ENCODE measurements around the gene INMT.
"Not testable (repeated sequence)": the region's sequence is repeated elsewhere in the genome, so short reads cannot be mapped to it uniquely, and the experiment has no call there.

The INMT gene

DNA sequence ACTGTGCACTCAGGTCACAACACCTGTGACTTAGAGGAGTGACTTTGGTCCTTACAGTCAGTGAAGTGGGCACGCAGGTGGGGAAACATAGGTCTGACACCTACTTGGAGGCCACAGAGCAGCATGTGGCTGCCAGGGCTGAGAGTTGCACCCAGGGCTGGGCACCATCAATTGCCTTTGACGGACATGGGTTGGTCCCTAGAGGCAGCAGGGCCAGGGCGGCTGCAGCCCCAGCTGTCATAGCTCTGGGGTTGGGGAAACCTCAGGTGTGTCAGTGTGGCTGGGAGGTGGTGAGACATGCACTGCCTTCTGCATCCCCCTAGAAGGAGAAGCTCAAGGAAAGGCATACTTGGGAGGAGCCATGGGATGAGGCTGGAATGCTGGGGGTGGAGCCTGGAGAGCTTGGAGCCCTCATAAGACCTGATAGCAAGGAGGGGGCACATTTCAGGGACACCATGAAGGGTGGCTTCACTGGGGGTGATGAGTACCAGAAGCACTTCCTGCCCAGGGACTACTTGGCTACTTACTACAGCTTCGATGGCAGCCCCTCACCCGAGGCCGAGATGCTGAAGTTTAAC is at the start of gene INMT:
Gene INMT, plus strand, starts transcription at position 440 of the 578 bp plus-strand sequence. Its CDS starts 16 bp downstream, at position 456.
- DNase-seq = no peak

DNA sequence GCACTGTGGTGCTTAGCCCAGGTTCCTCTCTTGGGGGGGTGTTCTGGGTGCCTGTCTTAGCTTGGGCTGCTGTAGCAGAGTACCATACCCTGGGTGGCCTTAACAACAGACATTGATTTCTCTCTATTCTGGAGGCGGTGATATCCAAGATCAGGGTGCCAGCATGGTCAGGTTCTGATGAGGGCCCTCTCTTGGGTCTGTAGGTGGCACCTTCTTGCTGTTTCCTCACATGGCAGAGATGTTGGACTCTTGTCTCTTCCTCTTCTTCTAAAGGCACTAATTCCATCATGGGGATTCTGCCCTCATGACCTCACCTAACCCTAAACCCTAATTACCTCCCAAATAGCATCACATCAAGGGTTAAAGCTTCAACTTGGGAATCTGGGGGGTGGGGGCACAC is 49.7 kb upstream of the INMT start:
- DNase-seq = no peak

DNA sequence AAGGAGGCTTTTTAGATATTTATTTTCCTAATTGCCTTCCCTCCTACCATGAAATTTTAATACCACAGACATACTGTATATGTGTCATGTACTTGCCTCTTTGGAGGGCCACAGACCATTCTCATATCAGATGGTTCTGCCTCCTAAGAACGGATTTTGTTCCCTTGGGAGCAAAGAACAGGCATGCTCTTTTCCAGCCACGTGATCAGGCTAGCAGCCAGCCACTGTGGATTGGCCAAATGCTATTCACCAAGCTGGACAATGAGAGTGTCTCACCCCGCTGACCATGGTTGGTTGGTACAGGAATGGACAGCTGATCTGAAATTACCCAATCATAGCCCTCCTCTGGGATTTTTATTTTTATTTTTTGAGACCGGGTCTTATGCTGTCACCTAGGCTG is 48.2 kb upstream of the INMT start:
- DNase-seq = no peak

- DNase-seq = no peak
These were observed 46.9 kb upstream of the INMT start for GRCh38 chr7:30705008-30705407.

- DNase-seq = no peak
These were observed 46.3 kb upstream of the INMT start for GRCh38 chr7:30705596-30705995.

GRCh38 chr7:30706316-30706715 is 45.6 kb upstream of the INMT start:
- no peak for DNase-seq

- no peak for DNase-seq
These were observed 45.0 kb upstream of the INMT start for GRCh38 chr7:30706908-30707307.

DNA sequence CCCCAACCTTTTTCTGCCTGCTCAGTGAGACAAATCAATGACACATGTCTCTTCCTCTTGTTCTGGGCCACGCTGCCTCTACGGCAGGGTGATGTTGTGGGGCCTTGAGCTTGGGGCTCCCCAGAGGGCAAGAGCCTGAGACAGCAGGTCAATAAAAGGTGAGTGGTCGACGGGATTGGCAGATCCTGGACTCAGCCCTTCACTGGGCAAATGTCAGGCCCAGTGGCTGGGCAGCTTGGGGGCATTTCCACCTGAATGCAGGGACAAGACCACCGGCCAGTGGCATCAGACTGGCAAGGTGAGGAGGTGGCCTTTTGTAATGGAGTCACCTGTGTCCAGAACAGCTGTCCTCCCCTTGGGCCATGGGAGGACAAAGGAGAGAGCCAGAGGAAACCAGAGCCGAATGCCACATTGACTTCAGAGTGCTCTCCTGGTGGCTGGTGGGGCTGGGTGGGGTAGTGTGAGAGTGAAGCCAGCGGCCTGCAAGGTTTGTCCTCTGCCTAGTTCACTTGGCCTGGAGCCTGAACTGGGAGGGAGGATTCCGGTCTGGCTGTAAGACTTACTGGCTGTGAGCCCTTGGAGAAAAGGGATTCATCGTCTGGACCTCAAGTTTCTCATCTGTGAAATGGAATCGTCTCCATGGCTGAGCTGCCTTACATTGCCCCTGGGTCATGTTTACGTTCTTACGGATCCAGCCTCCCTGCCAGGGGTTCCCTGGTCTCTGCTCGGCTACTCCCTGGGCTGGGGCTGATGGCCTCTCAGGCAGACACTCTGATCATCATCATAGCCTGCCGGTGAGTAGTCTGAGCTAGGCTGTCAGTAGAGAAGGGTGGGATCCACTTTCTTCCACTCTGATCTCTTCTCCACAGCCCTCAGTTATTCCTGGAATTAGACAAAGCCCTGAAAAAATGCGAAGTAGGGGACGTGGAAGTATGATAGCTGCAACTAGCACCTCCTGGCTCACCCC is 44.3 kb upstream of the INMT start:
- DNase-seq = no peak

- DNase-seq = no peak
These were observed 43.5 kb upstream of the INMT start for GRCh38 chr7:30708412-30708811.

GRCh38 chr7:30708983-30709382 is 43.0 kb upstream of the INMT start:
- no peak for DNase-seq

DNA sequence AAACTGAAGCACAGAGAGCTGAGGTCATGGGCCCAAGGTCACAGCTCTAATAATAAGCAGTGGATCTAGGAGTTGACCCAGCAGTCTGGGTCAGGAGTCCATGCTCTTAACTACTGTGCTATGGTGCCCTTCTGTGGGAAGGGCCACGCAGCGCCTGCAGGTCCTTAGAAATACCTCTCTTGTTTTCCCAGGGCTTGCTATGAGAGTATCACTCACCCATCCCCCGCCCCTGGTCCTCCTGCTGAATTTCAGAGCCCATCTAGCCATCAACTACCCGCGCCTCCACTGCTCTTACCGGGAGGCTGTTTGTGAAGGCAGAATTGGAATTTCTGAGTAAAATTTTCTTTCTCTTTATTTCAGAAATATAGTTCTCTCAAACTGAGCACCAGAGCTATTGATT is 42.4 kb upstream of the INMT start:
- no peak for DNase-seq

DNA sequence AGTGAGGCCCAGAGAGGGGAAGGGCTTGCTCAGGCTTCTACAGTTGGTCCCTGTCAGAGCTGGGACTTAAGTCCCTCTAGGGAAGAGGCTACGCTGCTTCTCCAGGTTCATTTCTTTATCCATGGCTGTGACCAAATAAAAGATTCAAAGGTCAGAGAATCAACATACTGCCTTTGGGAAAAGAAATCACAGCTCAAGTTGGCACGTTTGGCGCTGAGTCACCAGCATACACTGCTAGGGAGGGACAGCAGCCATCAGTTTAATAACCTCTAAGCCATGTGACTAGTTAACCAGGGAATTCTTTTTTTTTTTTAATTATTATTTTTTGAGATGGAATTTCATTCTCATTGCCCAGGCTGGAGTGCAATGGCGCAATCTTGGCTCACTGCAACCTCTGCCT is 41.3 kb upstream of the INMT start:
- no peak for DNase-seq

GRCh38 chr7:30713392-30713791 is 38.5 kb upstream of the INMT start:
- DNase-seq = no peak

DNA sequence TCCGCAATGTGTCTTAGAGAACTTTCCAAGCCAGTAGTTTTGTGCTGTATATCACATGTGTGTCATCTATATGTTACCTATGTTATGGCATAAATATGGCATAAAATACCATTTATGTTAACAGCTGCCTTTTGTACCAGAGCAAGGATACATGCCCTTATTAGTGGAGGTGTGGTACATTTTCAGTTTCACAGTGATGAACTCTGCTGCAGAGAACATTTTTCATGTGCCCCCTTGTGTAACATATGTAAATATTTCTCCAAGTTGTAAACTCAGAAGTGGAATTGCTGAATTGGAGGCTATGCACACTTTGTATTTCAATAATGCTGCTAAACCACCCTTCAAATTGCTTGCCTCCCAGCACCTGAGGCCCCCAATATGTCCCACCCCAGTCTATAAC is 37.8 kb upstream of the INMT start:
- no peak for DNase-seq

- DNase-seq = no peak
These were observed 34.8 kb upstream of the INMT start for GRCh38 chr7:30717181-30717580.

DNA sequence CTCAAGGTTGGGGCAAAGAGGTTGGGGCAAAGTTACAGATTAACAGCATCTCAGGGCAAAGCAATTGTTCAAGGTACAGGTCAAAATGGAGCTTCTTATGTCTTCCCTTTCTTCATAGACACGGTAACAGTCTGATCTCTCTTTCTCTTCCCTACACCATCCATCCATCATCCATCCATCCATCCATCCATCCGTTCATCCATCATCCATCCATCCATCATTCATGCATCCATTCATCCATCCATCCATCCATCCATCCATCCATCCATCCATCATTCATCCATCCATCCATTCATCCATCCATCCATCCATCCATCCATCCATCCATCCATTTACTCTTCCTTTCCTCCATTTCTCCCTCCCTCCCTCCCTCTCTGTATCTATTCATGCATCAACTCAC is 32.5 kb upstream of the INMT start:
- not testable (repeated sequence) for DNase-seq

GRCh38 chr7:30721211-30721610 is 30.7 kb upstream of the INMT start:
- DNase-seq = no peak

GRCh38 chr7:30722187-30722586 is 29.7 kb upstream of the INMT start:
- no peak for DNase-seq

DNA sequence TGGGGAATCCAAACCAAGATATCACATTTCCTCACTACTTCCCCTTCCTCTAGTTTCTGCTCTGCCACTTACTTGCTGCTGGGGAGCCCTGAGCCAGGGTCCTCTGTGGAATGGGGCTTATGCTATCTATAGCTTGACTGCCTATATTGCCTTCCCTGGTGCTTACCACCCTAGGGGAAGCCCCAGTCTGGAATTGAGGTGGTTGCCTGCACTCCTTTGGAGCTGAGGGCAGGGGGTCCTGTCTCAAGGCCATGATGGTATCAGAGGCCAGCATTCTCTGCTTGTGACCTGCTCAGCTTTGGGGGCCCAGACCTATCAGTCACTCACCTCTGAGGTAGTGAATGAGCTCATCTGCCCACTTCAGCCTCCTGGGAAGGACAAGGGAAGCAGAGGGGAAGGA is 29.3 kb upstream of the INMT start:
- DNase-seq = no peak

DNA sequence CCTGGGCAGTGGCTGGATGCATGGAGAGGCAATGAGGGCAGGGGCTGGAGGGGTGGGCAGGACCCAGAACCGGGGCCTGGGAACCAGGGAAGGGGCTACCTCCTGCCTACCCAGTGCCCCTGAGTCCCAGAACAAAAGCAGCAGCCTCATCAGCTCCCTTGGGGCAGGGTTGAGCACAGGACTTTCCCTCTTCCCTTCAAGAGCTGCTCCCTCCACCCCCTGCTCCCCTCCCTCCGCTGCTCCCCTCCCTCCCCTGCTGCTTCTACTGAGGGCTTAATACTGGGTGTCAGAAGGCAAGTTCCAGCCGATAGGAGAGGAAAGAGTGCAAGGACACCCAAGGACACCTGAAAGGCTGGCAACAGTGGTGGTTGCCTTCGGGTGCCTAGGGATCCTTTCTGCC is 28.2 kb upstream of the INMT start:
- no peak for DNase-seq

GRCh38 chr7:30726296-30727006 is 25.5 kb upstream of the INMT start:
- DNase-seq = peak; percentile 26

GRCh38 chr7:30727061-30727945 is 24.6 kb upstream of the INMT start:
- peak; percentile 70 for DNase-seq

GRCh38 chr7:30728591-30729100 is 23.3 kb upstream of the INMT start:
- no peak for DNase-seq
